NCI-H446 treated with DMSO at 0.1 percent for 48 hours (cell line): Measurements from ENCODE around the gene NLRC5.

ENCODE experiments used
- DNase-seq: peaks from one replicate; lab custom pipeline; 2025; lab: John Stamatoyannopoulos, UW

NLRC5 gene

GRCh38 chr16:57131351-57131970, 142.1 kb downstream of the NLRC5 start:
- DNase-seq, result no peak

- no peak for DNase-seq
These were observed 143.1 kb downstream of the NLRC5 start for GRCh38 chr16:57132470-57132869.

DNA sequence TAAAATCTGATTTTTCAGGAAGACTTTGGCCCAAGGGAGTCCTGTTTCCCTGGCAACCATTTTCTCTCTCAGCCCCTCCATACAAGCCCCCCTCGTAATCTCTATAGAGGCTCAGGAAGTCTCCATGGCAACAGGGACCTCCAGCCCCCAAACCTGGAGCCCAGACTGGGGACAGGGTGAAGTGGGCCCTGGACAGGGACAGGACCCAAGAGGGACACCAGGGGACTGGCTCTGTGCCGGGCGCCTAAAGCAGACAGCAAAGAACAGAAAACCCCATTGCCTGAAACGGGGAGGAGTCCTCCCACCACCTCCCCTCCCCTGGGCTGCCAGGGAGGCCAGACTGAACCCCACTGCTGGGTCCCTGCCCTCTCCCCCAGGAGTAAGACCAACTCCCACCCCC, 143.7 kb downstream of the NLRC5 start:
- no peak for DNase-seq
